C4-2B (cell line): ENCODE measurements around the gene EBF3.

Experiments
- H3K27ac ChIP-seq: fragments of 450-650 bp; 2 replicates; pipeline ENCODE4 v1.5.1; 2017
- ZFX ChIP-seq: fragments of 450-650 bp; IDR thresholded peaks from 2 replicates; pipeline ENCODE4 v1.6.1; 2017
- TF ChIP-seq, protein P1 (sequence below): fragments of 450-650 bp; conservative IDR thresholded peaks from 2 replicates; pipeline ENCODE4 v1.5.1; 2017; ENCODE audit warnings: mild to moderate bottlenecking

The EBF3 gene

DNA sequence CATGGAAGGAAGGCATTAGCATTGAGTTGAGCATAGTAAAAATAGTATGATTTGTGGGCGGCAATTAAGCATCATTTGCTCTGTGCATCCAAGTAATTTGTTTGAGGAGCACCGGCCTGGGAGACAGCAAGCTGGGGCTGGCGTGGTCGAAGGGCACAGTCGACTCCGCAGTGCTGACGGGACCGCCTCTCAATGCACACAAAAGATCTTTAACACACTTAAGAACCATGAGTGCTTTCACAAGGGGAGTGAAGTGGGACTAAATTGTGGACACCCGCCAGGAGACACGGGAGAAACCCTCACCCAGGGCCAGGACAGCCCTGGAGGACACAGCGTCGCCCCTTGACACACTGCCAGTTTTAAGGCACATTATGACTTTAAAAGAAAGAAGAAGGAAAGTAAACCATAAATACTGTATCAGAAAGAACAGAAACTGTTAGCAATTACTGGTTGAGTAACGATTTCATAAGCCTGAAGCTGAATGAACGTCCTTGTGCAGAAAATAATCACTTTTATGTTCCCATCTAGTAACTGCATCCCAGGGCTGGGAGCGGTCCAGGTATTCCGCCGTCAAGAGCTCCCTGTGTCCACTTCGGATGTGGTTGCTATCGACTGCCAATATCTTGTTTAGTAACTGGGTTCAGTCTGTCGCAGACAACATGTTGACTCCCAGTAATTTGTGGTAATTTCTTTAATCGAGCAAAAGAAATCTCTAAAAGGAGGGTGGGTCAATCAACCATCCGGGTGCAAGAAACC, 102.1 kb downstream of the EBF3 start:
- no peak overlapping the region for H3K27ac ChIP-seq
- TF ChIP-seq, protein P1, sequence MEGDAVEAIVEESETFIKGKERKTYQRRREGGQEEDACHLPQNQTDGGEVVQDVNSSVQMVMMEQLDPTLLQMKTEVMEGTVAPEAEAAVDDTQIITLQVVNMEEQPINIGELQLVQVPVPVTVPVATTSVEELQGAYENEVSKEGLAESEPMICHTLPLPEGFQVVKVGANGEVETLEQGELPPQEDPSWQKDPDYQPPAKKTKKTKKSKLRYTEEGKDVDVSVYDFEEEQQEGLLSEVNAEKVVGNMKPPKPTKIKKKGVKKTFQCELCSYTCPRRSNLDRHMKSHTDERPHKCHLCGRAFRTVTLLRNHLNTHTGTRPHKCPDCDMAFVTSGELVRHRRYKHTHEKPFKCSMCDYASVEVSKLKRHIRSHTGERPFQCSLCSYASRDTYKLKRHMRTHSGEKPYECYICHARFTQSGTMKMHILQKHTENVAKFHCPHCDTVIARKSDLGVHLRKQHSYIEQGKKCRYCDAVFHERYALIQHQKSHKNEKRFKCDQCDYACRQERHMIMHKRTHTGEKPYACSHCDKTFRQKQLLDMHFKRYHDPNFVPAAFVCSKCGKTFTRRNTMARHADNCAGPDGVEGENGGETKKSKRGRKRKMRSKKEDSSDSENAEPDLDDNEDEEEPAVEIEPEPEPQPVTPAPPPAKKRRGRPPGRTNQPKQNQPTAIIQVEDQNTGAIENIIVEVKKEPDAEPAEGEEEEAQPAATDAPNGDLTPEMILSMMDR, result no peak
- no peak for TF ChIP-seq ZFX

DNA sequence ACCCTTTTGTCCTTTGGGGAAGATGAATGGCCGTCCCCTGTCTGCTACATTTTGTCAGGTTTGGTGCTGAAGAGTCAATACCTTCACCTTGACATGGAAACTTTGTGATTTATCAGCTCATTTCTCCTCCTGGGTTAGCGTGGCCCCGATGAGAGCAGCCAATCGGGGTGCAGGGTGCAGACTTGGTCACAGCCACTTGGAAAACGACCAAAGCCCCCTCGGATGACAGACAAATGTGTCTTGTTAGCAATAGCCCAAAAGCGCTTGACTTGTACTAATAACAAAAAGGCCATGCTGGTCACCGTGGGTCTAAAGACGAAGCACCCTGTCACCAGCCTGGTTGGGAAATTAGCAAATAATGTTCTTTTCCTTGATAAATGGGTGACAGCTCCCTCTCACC, 103.7 kb downstream of the EBF3 start:
- TF ChIP-seq ZFX, result no peak
- TF ChIP-seq, protein P1, result no peak
- H3K27ac ChIP-seq, result no peak overlapping the region

DNA sequence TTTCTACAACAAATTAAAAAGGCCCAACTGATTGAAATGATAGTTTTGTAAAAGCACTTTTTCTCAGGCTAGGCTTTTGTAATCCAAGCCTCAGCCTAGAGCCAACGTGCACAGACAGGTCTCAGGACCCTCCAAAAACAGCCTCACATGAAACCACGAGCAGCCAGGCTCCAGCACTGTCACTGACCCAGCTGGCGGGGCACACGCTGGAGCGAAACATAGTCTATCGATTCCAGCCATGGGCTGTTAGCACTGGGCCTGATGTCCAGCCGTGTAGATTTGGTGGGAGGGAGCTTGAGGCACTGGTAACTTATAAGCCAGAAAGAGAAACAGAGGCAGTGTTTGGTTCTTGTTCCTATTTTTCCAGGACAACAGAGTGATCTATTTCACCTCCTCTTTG, 104.5 kb downstream of the EBF3 start:
- no peak overlapping the region for H3K27ac ChIP-seq
- no peak for TF ChIP-seq ZFX

DNA sequence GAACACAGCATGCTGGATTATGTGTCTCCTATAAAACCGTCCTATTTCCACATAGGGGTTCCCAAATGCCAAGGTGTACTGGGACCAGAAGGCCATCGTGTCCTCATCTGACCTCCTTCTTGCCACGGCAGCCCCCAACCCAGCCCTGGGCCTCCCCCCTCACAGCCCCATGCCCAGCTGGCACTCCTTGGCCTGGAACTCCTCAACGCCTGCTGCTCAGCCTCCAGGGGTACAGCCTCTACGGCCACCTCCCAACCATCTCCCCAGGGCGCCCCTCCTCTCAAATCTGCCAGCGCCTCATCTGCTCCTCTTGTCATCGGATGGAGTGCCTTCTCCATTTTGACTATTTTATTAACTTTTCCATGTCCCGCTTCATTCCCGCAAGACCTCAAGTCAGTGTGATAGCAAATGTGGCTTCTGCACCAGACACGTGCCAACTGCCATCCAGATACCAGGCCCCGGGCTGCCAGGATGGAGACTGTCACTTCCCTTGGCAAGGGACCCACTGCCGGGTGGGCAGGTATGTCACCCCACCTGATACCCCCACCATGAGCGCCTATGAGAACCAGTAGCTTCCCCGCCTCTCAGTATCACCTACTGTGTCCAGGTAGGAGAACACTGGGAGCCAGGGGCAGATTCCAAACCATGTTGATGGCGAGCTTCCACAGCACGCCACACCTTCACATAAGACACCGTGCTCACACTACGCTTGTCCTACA, 106.7 kb downstream of the EBF3 start:
- TF ChIP-seq ZFX, result no peak
- TF ChIP-seq, protein P1, result no peak

DNA sequence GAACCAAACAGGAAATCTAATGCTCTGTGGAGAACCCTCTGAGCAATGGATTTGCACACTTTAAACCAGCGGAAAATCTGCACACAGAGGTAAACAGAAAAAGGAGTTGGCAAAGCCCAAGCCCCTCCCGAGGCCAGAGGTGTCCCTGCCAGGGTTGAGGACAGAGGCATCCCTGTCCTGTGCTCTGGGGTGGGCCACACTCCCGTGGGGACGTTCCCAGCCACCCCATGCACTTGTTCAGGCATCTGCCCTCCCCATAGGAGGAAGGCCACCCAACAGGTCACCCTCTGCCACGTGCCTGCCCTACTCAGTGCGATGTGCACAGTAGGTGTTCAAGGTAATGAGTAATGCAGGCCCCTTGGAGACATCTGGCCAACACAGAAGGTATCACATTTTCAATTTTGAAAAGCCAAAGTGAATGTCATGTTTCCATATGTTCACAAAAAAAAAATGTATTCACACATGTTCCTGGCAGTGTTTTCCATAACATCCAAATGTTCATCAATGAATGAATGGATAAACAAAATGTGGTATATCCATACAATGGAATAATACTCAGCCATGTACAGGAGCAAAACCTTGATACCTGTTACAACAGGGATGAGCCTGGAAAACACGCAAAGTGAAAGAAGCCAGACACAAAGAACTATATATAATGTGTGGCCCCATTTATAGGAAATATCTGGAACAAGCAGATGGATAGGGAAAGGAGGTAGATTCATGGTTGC, 108.1 kb downstream of the EBF3 start:
- no peak for TF ChIP-seq ZFX
- TF ChIP-seq, protein P1, result no peak
- no peak overlapping the region for H3K27ac ChIP-seq

More for the DNA sequence above, 106.7 kb downstream of the EBF3 start:
- no peak overlapping the region for H3K27ac ChIP-seq

DNA sequence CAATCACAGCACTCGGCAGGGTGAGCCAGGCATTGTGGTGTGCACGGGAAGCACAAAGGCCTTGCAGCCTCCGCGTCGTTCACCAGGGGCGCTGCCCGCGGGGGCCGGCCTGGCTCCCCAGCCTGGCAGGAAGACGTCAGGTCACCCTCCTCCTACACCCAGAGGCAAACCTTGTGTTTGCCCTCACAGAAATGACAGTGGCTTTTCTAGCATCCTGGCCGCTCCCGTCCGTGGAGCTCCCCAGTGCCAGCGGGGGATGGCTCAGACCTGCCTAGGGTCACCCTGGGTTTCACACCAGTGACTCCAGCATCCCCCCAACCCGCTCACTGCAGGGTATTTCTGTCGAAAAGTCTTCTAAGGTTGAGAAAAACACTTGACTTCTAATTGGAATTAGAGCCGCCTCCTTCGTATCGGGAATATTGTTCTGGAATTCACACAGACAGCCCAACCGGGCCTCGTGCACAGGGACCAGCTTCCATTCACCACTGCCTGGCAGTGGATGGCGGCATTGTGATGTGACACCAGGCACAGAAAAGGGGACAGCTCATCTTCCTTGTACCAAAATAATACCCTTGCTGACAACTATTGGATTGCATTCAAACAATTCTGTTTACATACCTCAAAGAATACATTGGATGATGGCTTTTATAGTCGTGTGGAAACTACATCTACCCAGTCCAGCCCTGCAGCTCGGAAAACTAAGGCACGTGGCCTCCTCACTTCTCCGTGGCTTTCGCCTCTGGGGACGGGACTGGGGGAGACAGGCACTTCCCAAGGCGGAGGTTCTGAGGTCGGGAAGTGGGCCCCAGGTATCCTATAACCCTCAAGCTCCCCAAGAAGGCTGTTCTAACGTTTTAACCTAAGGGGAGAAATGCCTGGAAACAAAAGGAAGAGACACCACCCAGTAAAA, 109.0 kb downstream of the EBF3 start:
- TF ChIP-seq, protein P1, result no peak
- TF ChIP-seq ZFX, result no peak
- H3K27ac ChIP-seq, result no peak overlapping the region

DNA sequence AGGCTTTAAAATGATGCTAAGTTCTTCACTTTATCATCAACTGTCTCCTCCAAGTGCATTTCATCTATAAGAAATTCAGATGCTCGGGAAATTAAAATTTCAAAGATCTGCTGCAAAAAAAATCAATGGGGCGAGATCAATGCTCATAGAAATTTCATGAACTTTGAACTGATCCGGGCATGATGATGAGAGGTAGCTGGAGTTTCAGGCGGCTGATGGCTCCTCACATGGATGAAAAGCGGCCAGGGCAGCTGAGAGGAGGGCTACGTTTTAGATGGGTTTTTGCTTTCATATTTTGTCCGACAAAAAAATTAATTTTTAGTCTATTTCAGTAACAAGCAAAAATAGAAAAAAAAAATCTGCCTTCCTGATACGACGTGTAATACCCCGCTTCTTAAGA, 109.9 kb downstream of the EBF3 start:
- TF ChIP-seq, protein P1, result no peak
- no peak for TF ChIP-seq ZFX
- H3K27ac ChIP-seq, result no peak overlapping the region
